PC-3 (cell line): Measurements from ENCODE around the gene GABBR1.
"Not testable (repeated sequence)": the region's sequence is repeated elsewhere in the genome, so short reads cannot be mapped to it uniquely, and the experiment has no call there.

Source experiments
- CTCF ChIP-seq: fragments of 300-600 bp; sonication (generic); conservative IDR thresholded peaks from 2 replicates; pipeline ENCODE4 v1.5.1; 2017; ENCODE audit warnings: antibody characterized with exemption, low read depth, mild to moderate bottlenecking, low read length
- EZH2 ChIP-seq: fragments of 300-600 bp; sonication (generic); IDR thresholded peaks from one replicate; pipeline ENCODE4 v1.6.1; 2017; ENCODE audit warnings: antibody characterized with exemption, mild to moderate bottlenecking, low read length; ENCODE audit not compliant: unreplicated experiment

GRCh38 chr6:29661502-29662141, 28.6 kb upstream of the GABBR1 start:
- TF ChIP-seq CTCF, EZH2: not testable (repeated sequence)
